GM11168 (cell line): ENCODE results near the gene ZMIZ2.
"Not testable (repeated sequence)": the region's sequence is repeated elsewhere in the genome, so short reads cannot be mapped to it uniquely, and the experiment has no call there.

Experiments
- in situ Hi-C: fragments of 300-500 bp; cut with MboI; formaldehyde crosslinking; loops from one replicate; pipeline ENCODE4 v1.12.0; 2022; ENCODE audit warnings: low sequenced_read_pairs; ENCODE audit not compliant: unreplicated experiment

The ZMIZ2 gene, protein sequence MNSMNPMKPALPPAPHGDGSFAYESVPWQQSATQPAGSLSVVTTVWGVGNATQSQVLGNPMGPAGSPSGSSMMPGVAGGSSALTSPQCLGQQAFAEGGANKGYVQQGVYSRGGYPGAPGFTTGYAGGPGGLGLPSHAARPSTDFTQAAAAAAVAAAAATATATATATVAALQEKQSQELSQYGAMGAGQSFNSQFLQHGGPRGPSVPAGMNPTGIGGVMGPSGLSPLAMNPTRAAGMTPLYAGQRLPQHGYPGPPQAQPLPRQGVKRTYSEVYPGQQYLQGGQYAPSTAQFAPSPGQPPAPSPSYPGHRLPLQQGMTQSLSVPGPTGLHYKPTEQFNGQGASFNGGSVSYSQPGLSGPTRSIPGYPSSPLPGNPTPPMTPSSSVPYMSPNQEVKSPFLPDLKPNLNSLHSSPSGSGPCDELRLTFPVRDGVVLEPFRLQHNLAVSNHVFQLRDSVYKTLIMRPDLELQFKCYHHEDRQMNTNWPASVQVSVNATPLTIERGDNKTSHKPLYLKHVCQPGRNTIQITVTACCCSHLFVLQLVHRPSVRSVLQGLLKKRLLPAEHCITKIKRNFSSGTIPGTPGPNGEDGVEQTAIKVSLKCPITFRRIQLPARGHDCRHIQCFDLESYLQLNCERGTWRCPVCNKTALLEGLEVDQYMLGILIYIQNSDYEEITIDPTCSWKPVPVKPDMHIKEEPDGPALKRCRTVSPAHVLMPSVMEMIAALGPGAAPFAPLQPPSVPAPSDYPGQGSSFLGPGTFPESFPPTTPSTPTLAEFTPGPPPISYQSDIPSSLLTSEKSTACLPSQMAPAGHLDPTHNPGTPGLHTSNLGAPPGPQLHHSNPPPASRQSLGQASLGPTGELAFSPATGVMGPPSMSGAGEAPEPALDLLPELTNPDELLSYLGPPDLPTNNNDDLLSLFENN

DNA sequence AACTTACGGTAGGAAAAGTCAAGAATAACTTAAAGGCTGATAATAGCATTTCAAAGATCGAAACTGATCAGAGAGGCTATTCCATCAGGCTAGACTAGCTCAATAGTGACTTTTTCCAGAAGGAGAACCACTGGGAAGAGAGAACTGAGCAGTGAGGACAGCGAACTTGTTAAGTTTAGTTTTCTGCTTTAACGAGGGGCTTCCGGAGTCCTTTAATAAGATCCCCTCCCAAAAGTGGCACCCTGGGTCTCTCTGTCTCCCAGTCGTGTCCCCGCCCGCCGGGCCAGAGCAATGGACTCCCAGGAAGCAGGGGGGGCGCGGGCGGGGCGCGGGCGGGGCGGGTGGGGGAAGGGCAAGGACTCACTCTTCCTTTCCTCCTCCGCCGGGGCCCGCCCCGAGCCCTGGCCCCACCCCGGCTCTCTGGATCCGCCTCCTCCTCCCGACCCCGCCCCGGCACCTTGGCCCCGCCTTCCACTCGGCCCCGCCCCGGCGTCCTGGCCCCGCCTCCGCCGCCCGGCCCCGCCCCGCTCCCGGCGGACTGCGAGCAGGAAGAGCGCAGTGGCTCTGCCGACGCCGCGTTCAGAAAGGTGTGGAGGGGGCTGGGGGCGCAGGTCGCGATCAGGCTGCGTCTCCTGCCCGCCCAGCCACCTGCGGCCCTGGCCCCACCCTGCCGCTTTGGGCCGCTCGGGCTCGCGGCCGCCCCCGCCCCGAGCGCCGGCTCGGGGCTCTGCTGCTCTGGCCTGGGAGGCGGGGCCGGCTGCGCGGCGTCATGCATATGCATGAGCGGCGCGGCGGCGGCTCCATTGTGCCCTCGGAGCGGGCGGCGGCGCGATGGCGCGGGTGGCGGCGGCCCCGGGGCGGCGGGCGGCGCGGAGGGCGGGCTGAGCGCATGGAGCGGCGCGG lies at the start of gene ZMIZ2:
ZMIZ2 (plus strand) TSS at position 803 of the 903 bp plus-strand sequence. CDS start 7,403 bp downstream, outside the sequence.
- in situ Hi-C loops: no loop called here

DNA sequence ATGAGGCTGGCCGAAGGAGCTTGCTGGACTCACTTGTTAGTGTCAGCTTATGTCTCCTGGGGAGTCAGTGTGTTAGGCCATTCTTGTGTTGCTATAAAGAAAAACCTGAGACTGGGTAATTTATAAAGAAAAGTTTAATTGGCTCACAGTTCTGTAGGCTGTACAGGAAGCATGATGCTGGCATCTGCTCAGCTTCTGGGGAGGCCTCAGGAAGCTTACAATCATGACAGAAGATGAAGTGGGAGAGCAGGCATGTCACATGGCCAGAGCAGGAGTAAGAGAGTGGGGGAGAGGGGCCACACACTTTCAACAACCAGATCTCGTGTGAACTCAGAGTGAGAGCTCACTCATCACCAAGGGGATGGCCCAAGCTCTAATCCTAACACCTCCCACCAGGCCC lies 49.0 kb upstream of the ZMIZ2 start:
- in situ Hi-C loops: not testable (repeated sequence)

DNA sequence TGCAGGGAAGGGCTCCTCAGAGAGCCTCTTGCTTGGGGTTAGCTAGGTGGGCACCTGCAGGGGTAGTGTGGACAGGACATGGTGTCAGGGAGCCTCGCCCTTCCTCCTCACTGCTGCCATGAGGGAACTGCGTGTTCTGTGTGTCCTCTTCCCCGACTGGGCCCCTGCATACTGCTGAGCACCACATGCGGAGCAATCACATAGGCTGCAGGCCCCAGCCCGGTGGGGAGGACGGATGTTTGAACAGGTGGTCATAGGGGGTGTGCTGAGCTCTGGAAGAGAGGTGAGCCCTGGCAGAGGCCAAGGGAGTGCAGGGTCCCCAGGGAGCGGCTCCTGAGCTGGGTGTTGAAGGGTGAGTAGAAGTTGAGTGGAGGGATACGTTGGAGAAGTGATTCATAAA lies 48.3 kb upstream of the ZMIZ2 start:
- in situ Hi-C loops: no loop called here

DNA sequence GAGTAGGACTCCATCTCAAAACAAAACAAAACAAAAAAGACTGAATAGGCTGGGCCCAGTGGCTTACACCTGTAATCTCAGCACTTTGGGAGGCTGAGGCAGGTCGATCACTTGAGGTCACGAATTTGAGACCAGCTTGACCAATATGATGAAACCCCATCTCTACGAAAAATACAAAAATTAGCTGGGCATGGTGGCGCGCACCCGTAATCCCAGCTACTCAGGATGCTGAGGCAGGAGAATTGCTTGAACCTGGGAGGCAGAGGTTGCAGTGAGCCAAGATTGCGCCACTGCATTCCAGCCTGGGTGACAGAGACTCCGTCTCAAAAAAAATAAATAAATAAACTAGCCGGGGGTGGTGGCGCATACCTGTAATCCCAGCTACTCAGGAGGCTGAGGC lies 45.3 kb upstream of the ZMIZ2 start:
- in situ Hi-C loops: not testable (repeated sequence)

DNA sequence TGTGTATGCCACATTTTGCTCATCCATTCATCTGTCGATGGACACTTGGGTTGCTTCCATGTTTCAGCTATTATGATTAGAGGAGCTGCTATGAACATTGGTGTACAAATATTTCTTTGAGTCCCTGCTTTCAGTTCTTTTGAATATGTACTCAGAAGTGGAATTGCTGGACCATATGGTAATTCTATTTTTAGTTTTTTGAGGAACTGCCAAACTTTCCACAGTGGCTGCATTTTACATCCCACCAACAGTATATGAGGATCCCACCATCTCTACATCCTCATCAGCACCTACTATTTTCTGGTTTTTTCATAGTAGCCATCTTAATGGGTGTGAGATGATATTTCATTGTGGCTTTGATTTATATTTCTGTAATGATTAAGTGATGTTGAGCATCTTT lies 44.7 kb upstream of the ZMIZ2 start:
- in situ Hi-C loops: no loop called here

DNA sequence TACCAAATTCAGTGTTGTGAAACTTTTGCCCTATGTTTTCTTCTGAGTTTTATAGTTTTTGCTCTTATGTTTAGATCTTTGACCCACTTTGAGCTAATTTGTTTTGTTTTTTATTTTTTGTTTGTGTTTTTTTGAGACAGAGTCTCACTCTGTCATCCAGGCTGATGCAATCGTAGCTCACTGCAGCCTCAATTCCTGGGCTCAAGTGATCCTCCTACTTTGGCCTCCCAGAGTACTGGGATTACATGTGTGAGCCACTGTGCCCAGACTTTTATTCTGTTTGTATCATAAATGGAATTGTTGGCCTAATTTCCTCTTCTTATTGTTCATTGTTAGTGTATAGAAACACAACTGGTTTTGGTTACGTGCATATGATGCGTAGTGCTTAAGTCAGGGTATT lies 43.2 kb upstream of the ZMIZ2 start:
- in situ Hi-C loops: no loop called here

DNA sequence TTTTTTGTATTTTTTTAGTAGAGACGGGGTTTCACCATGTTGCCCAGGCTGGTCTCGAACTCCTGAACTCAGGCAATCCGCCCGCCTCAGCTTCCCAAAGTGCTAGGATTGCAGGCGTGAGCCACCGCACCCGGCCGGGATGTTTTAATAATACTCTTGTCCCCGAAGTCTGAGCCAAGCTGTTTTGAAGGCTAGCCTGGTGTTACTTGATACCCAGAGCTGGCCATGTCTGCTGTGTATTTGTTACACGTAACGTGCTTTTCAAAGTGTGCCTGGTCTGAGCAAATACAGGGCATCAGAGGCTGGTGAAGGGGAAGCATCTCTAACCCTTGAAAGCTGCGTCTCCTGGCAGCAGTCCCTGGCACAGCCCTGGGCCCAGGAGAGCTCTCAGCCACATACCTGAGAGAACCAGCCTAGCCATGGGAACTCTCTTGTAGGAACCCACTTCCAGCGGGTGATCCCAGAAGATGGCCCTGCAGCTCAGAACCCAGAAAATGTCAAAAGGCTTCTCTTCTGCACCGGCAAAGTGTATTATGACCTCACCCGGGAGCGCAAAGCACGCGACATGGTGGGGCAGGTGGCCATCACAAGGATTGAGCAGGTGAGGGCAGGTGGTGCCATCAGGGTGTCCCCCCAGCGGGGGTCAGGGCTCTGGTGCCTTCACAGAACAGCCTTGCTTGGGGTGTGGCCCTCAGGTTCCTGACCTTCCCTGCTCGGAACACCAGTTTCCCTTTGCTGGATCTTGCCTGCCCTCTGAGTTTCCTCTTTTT lies 41.7 kb upstream of the ZMIZ2 start:
- in situ Hi-C loops: no loop called here

DNA sequence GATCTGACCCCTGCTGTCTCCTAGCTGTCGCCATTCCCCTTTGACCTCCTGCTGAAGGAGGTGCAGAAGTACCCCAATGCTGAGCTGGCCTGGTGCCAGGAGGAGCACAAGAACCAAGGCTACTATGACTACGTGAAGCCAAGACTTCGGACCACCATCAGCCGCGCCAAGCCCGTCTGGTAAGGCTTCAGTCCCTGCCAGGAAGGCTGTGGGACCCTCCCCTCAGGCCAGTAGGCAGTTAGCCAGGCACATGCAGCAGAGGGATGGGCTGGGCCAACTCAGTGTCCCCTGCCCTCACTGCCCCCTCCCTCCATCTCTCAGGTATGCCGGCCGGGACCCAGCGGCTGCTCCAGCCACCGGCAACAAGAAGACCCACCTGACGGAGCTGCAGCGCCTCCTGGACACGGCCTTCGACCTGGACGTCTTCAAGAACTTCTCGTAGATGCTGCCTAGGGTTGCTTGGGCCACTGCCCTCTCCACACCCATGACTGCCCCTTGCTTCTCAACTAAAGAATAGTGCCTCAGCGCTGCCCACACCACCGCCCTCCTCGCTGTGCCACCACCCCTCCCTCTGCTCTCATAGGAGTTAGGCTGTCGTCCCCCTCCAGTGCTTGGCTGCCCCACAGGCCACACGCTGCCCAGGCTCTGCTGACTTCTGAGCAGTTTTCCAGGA lies 41.0 kb upstream of the ZMIZ2 start:
- in situ Hi-C loops: no loop called here

DNA sequence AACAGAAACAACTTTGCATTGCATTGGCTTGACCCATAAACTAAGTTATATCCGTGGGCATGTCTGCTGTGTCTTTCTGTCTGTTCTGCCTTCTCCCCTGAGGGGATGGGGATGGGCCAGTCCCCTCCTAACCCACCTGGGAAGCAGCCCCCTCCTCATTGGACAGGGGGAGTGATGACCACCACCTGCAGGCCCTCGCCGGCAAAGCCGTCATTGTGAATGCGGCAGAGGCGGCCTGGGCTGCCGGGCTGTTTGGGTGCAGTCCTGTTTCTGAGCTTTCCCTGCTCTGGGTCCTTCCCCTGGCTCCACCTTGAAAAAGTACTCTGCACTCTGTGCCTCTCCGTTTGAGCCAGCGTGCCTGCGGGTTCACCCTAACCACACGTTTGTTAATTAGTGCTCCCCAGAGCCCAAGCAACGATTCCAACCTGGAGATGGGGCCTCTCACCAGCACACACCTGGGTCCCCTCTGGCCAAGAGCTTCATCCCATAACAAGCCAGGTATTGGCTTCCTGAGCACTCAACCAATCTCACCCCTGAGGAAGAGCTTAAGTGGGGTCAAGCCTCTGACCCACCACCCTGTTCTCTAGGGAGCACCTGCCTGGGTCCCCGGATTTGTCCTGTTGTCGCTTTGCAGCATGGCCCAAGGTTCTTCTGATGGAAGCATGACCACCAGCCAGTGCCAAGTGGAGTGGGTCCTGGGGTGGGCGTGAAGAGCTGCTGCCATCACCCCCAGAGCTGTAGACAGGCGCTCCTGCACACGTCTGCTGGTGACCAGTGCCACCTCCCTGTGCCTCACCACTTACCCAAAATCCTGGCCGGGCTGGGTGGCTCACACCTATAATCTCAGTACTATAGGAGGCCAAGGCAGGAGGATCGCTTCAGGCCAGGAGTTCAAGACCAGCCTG lies 39.4 kb upstream of the ZMIZ2 start:
- in situ Hi-C loops: no loop called here

DNA sequence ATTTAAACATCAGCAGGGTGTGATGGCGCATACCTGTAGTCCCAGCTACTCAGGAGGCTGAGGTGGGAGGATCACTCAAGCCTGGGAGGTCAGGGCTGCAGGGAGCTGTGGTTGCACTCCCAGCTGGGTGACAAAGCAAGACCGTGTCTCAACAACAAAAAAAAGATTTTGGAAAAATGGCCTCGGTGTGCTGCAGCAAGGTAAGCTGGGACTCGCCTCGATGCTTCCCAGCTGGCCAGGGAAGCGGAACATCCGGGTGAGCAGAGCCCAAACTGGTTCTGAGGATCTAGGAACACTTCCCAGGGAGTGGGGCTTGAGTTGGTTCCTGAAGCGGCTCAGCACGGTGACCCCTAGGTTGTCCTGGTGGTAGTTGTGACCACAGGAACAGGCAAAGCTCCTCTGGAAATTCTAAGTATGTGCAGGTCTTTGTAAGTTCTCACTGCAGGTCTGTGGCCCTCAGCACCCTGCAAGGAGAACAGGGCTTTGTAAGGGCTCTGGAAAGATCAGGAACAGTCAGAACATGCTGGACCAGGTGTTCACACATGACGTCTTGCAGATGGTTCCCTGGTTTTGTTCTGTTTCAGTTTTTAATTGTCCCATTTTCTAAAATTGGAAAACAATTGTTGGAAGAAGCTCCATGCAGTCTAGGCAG lies 38.6 kb upstream of the ZMIZ2 start:
- in situ Hi-C loops: no loop called here

DNA sequence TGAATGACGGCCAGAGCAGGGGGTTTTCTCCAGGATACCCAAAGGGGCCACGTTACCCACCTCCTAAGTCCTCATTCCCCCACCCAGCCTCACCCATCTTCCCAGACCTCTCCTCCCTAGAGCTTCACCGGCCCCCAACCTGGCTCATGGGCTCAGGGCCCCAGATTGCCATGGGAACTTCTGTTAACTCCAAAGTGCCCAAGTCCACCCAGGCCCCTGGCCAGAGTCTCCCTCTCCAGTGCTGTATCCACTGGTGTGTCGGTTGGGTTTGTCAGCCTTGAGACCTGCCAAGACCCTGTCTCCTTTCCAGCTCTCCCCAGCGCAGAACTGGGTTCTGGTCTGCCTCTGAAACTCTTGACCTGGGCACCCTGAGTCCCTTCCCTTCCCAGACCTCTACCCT lies 37.1 kb upstream of the ZMIZ2 start:
- in situ Hi-C loops: no loop called here

DNA sequence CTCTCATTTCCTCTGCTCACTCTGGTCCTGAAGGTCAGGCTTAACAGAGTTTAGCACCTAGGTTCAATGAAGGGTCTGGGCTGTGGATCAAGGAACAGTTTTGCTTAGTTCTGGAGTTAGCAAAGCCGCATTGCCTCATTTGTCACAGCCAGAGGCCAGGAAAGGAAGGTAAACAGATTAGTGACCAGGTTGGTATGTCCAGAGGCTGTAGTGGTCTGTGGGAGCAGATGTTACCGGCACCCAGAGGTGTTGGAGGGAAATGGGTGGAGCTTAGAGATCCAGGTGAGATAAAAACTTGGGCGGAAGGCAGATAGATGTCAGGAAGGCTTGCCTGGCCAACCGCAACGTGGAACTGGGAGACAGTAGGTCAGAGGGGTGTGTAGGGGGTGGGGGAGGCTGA lies 36.6 kb upstream of the ZMIZ2 start:
- in situ Hi-C loops: no loop called here

DNA sequence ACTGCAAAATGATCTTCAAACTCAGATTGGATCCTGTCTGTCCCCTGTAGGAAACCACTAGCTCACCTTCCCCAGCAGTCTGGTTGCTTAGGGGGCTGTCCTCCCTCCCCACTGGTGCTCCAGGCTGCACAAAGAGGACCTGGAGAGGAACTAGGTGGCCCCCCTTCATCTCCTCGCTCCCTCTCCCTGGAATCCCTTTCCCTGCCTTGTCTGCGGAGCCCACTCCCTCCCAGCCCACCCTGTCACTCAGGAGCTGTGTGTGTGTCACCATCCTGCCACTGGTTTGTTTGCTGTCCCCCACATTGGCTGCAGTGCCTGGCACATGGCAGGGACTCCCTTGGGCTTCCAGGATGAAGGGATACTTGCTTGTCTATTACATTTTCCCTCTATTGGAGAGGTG lies 35.5 kb upstream of the ZMIZ2 start:
- in situ Hi-C loops: no loop called here

DNA sequence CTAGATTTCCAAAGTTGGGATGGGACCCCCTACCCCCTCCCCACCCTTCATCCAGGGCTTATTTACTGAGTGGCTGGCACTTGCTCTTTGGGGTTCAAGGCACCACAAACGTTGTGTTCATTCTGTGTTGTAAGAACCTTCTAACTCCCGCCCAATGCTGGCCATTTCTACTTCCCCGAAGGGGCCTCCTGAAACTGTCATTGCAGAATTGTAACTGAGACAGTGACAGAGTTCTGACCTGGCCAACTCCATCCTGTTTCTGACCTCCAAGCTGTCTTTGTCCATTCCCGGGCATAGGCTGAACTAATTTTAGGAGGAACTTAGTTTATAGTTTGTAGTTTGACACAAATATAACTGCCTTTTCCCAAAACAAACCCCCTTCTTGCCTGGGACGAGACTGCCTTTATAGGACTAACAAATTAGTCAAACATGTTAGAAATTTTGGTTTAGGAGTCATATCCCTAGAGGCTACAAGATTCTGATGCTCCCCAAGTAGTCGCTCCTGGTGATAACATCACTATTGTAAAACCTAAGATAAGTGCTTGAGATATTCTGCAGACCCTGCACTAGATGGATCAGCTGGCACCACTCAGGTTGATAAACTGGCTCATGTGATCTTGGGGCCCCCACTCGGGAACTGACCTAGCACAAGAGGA lies 34.8 kb upstream of the ZMIZ2 start:
- in situ Hi-C loops: no loop called here

DNA sequence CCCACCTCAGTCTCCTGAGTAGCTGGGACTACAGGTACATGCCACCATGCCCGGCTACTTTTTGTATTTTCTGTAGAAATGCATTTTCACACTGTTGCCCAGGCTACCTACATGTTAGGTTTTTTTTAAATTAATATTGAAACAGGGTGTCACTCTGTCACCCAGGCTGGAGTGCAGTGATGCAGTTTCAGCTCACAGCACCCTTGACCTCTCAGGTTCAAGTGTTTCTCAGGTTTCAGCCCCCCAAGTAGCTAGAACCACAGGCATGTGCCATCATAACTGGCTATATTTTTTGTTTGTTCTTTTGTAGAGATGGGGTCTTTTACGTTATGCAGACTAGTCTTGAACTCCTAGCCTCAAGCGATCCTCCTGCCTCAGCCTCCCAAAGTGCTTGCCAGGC lies 32.4 kb upstream of the ZMIZ2 start:
- in situ Hi-C loops: no loop called here

DNA sequence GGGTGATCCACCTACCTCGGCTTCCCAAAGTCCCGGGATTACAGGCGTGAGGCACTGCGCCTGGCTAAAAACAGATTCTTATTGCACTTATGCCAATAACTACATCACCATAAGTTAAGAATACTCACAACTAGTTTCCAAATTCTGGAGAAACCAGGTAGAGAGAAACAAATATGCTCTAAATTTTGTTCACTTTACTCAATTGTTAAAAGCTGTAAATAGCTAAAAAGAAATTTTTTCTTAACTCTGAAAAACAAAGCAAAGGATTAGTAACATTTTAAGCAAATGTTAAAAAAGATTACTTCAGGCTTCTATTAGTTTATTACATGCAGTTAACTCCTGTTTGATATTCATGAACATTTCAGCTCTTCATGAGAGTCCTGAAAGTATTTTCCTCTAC lies 28.3 kb upstream of the ZMIZ2 start:
- in situ Hi-C loops: no loop called here

DNA sequence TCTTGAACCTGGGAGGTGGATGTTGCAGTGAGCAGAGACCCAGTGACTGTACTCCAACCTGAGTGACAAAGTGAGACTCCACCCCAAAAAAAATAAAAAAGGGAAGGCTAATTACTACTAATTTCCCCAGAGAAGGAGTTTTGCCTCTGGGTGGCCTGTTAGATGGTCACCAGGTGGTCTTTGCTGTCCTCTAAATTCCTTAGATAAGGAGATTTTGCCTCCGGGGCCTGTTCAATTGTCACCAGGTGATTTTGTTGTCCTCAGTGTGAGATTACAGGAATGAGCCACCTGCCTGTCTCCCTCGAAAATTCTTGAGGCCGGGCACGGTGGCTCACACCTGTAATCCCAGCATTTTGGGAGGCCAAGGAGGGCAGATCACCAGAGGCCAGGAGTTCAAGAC lies 24.4 kb upstream of the ZMIZ2 start:
- in situ Hi-C loops: no loop called here
